K562 (cell line): Measurements from ENCODE around the gene GAK. TPM values are rescaled to one million over a fixed set of nuclear protein-coding genes. Genes with fewer than 3 reads are reported as not detected.

Experiments used
- E2F3 ChIP-seq: fragments of 250-450 bp; sonication (Bioruptor Pico); IDR thresholded peaks from 2 replicates; pipeline ENCODE4 v1.4.0; 2020; ENCODE audit warnings: mild to moderate bottlenecking
- L3MBTL2 ChIP-seq: fragments of 450-650 bp; IDR thresholded peaks from 2 replicates; pipeline ENCODE4 v1.6.1; 2016; ENCODE audit warnings: mild to moderate bottlenecking, moderate library complexity
- MYC ChIP-seq, 2 experiments: fragments of 250-450 bp in 1 of 2; sonication (Bioruptor Pico) in 1 of 2; IDR thresholded peaks; 2 replicates each; pipeline versions ENCODE4 v1.5.1 to v1.6.1; 2012 to 2021; ENCODE audit warnings: low read depth in 2 of 2, borderline replicate concordance in 1 of 2, improper control_type of control experiment in 1 of 2, low read length in 1 of 2, mild to moderate bottlenecking in 1 of 2, moderate library complexity in 1 of 2
- NR1H2 ChIP-seq: sonication (generic); formaldehyde crosslinking; IDR thresholded peaks from 2 replicates; pipeline ENCODE4 v1.4.0; 2020; ENCODE audit warnings: mild to moderate bottlenecking, missing genetic modification reagents
- PHF21A ChIP-seq: fragments of 450-650 bp; IDR thresholded peaks from 2 replicates; pipeline ENCODE4 v1.6.1; 2017; ENCODE audit warnings: low read depth, borderline replicate concordance
- PHF8 ChIP-seq: fragments of 200-600 bp; sonication (generic); IDR thresholded peaks from 2 replicates; pipeline ENCODE4 v1.6.1; 2012; ENCODE audit warnings: mixed run types, mild to moderate bottlenecking, inconsistent platforms, low read length, moderate library complexity, borderline replicate concordance
- SAP30 ChIP-seq: fragments of 200-600 bp; sonication (generic); IDR thresholded peaks from 2 replicates; pipeline ENCODE4 v1.6.1; 2012; ENCODE audit warnings: borderline replicate concordance, low read depth, mild to moderate bottlenecking, moderate library complexity, low read length, control low read depth, inconsistent platforms; ENCODE audit not compliant: insufficient read depth, poor library complexity, severe bottlenecking
- SMAD4 ChIP-seq: fragments of 250-450 bp; sonication (Bioruptor Pico); conservative IDR thresholded peaks from 2 replicates; pipeline ENCODE4 v1.8.0; 2021; ENCODE audit warnings: inconsistent platforms, mild to moderate bottlenecking, moderate library complexity
- ZEB2 ChIP-seq: fragments of 450-650 bp; IDR thresholded peaks from 2 replicates; pipeline ENCODE4 v1.6.1; 2016
- ZNF436 ChIP-seq: fragments of 250-450, 450-650 bp; sonication (Bioruptor Pico); formaldehyde crosslinking; IDR thresholded peaks from 2 replicates; pipeline ENCODE4 v1.7.0; 2020; ENCODE audit warnings: mild to moderate bottlenecking
- polyA plus RNA-seq, 8 experiments: library from polyadenylated mRNA; depleted of rRNA in 4 of 8; stranded (reverse) in 5 of 8; unstranded in 3 of 8; fragments of >200 nt; fragmentation: Nextera tagmentation in 2 of 8; fragmentation: Illumina TruSeq in 1 of 8; extraction: Ambion mirVana in 2 of 8; extraction: Trizol in 1 of 8; gene quantifications; 2 replicates each; pipeline versions ENCODE4 v1.2.1 to v1.2.3, GENCODE V29; 2011 to 2014; ENCODE audit warnings: inconsistent platforms in 1 of 8, missing spikeins in 1 of 8
- total RNA-seq, 7 experiments: library from RNA; depleted of rRNA in 6 of 7; stranded (reverse); fragments of >200 nt in 6 of 7; fragmentation: Illumina TruSeq in 2 of 7; extraction: Trizol in 2 of 7; gene quantifications; 2 replicates each; pipeline versions ENCODE4 v1.2.1 to v1.2.3, GENCODE V29; 2011 to 2021; ENCODE audit warnings: low replicate concordance in 1 of 7
- TF ChIP-seq, protein P1 (sequence below): fragments of 450-650 bp; formaldehyde crosslinking; IDR thresholded peaks from 2 replicates; pipeline ENCODE4 v1.4.0; 2022; ENCODE audit warnings: mild to moderate bottlenecking, moderate library complexity

Gene GAK
- total and polyA plus RNA-seq, 9 of the 15 experiments (the other 6 are each of a cell fraction or from before 2014, with no cell fraction given) = 1.3 to 102 (median 16.2) TPM

DNA sequence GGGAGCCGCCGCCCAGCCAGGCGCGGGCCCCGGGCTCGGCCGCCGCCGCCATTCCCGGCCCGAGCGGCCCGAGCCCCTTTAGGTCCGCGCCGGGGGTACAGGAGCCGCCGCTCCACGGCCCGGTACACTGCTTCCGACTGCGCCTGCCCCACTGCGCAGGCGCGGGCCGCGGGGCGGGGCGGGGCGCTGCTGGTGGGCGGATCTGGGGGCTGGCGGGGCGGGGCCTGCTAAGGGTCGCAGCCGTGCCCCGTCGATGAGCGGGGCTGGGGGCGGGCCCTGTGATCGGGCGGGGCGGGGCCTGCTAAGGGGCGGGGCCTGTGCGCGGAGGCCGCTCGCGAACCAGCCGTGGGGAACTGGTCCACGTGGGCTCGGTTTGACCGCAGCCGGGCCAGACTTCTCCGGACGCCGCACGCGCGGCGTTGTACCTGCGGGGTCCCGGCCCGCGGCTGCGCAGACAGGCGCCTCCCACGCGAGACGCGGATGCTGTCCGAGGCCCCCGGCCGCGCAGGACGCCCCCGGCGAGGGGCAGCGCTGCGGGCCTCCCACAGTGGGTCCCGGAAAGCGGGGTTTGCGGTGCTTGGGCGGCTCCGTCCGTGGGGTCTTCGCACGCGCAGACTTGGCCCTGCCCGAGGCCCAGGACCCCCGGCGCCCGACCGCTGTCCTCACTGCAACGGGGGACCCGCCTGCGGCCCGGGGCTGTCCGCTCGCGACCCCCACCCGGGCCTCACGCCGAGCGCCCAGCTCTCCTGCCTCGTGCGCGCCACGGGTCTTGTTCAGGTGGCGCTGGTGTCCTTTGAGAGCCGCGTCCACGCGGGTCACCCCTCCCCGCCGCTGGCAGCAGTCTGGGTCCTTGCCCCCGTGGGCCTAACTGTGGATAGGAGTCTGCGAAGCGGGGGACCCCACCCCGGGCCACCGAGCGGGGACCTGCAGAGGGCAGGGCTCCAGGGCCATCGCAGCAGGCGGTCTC lies 41.6 kb upstream of the GAK start, which contains the start of gene DGKQ (continued):
- TF ChIP-seq SAP30 (peak; percentile 52), MYC (IDR thresholded peaks at IDR 0.05; ENCODE audit: low read depth, low read length) (peak; percentile 59), MYC (CRISPR knock-in tag; IDR thresholded peaks at IDR 0.05; ENCODE audit: borderline replicate concordance, low read depth) (no peak), L3MBTL2 (peak; percentile 75), PHF8 (peak; percentile 63; the same call in 1 of the 2 replicates), E2F3 (peak; percentile 31; the same call in 1 of the 2 replicates), PHF21A (no peak), SMAD4 (CRISPR knock-in tag) (peak; percentile 61; the same call in 1 of the 2 replicates), ZEB2 (no peak), NR1H2 (CRISPR knock-in tag) (no peak), ZNF436 (CRISPR knock-in tag) (no peak)
- TF ChIP-seq, protein P1, sequence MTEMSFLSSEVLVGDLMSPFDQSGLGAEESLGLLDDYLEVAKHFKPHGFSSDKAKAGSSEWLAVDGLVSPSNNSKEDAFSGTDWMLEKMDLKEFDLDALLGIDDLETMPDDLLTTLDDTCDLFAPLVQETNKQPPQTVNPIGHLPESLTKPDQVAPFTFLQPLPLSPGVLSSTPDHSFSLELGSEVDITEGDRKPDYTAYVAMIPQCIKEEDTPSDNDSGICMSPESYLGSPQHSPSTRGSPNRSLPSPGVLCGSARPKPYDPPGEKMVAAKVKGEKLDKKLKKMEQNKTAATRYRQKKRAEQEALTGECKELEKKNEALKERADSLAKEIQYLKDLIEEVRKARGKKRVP = 0 out of 2 replicates have a peak, but pooled peaks have one; percentile 26
